T-helper 2 cell treated with Interferon-gamma antibody and Interleukin-4, amounts not matched to agents 5 μg/mL and 100 μg/mL, for 36 hours (primary cell): ENCODE results near the gene TSPAN2.
"Not testable (repeated sequence)": the region's sequence is repeated elsewhere in the genome, so short reads cannot be mapped to it uniquely, and the experiment has no call there.

Source experiments
- DNase-seq: peaks from one replicate; pipeline ENCODE4 v3.0.0; 2021; ENCODE audit warnings: low spot score
- H3K27ac Mint-ChIP-seq: one replicate; pipeline ENCODE4 v1.8.0; 2021; ENCODE audit warnings: mild to moderate bottlenecking, mixed read lengths
- H3K27me3 Mint-ChIP-seq: one replicate; pipeline ENCODE4 v1.8.0; 2021; ENCODE audit warnings: low read depth, mixed read lengths
- H3K36me3 Mint-ChIP-seq: one replicate; pipeline ENCODE4 v1.8.0; 2021; ENCODE audit warnings: low read depth, mixed read lengths
- H3K4me1 Mint-ChIP-seq: one replicate; pipeline ENCODE4 v1.8.0; 2021; ENCODE audit warnings: low read depth, mixed read lengths
- H3K4me3 Mint-ChIP-seq: one replicate; pipeline ENCODE4 v1.8.0; 2022; ENCODE audit warnings: mild to moderate bottlenecking, moderate library complexity, mixed read lengths
- H3K9me3 Mint-ChIP-seq: one replicate; pipeline ENCODE4 v1.8.0; 2021; ENCODE audit warnings: mixed read lengths

Gene TSPAN2

GRCh38 chr1:115019549-115019948 is 69.8 kb downstream of the TSPAN2 start:
- H3K9me3 Mint-ChIP-seq, H3K4me3 Mint-ChIP-seq, DNase-seq, H3K36me3 Mint-ChIP-seq, H3K4me1 Mint-ChIP-seq, H3K27me3 Mint-ChIP-seq, H3K27ac Mint-ChIP-seq: not testable (repeated sequence)

- DNase-seq, result no peak
- no peaks in the 10 kb centered on the region for H3K36me3 Mint-ChIP-seq
- no peak overlapping the region for H3K4me3 Mint-ChIP-seq
- H3K4me1 Mint-ChIP-seq, result no peaks in the 10 kb centered on the region
- no peak overlapping the region for H3K27ac Mint-ChIP-seq
- no peaks in the 10 kb centered on the region for H3K27me3 Mint-ChIP-seq
- H3K9me3 Mint-ChIP-seq, result no peaks in the 10 kb centered on the region
These were observed 75.5 kb downstream of the TSPAN2 start for GRCh38 chr1:115013792-115014191.

GRCh38 chr1:115012434-115012833 is 76.9 kb downstream of the TSPAN2 start:
- Mint-ChIP-seq H3K4me1 (no peaks in the 10 kb centered on the region), H3K4me3 (no peak overlapping the region), H3K27me3 (no peaks in the 10 kb centered on the region), H3K27ac (no peak overlapping the region), H3K9me3 (no peaks in the 10 kb centered on the region), H3K36me3 (no peaks in the 10 kb centered on the region)
- no peak for DNase-seq

DNA sequence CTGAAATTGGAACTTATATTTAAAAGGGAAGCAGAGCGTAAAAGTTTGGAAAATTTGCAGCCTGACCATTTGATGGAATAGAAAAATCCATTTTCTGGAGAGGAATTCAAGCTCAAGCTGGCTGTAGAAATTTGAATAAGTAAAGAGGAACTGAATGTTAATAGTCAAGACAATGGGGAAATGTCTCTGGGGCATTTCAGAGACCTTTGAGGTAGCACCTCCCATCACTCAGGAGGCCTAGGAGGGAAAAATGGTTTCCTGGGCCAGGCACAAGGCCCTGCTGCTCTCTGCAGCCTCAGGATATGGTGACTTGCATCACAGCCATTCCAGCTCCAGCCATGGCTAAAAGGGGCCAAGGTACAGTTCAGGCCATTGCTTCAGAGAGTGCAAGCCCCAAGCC is 77.3 kb downstream of the TSPAN2 start:
- no peaks in the 10 kb centered on the region for H3K27me3 Mint-ChIP-seq
- H3K9me3 Mint-ChIP-seq, result no peaks in the 10 kb centered on the region
- H3K36me3 Mint-ChIP-seq, result no peaks in the 10 kb centered on the region
- H3K4me3 Mint-ChIP-seq, result no peak overlapping the region
- H3K27ac Mint-ChIP-seq, result no peak overlapping the region
- no peak for DNase-seq
- no peaks in the 10 kb centered on the region for H3K4me1 Mint-ChIP-seq

DNA sequence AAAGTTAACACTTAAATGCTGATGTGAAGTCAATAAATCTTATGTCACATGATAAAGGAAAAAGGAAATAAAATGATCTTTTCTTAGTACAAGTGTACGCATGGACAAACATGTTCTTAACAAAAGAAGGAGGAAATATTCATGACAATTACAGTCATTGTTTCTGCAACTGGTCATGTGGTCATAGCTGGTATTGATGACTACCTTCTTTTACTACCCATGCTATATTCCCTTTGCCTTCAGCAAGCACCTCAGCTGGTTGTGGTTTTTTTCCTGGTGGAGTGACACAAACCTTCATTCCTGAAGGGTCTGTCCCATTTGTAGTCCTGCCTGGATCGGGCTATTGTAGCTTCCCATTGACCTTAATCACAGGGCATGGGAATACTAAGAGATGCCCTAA is 83.1 kb downstream of the TSPAN2 start:
- Mint-ChIP-seq H3K9me3 (no peaks in the 10 kb centered on the region), H3K4me1 (no peaks in the 10 kb centered on the region), H3K27me3 (peaks cover 8% of the 10 kb centered on the region), H3K4me3 (no peak overlapping the region), H3K36me3 (no peaks in the 10 kb centered on the region), H3K27ac (no peak overlapping the region)
- no peak for DNase-seq
